AG09309 (cell line): Measurements from ENCODE around the gene PGGT1B.
"Not testable (repeated sequence)": the region's sequence is repeated elsewhere in the genome, so short reads cannot be mapped to it uniquely, and the experiment has no call there.

Source experiments
- DNase-seq: peaks from one replicate; pipeline ENCODE4 v3.0.0-alpha.2; 2010; ENCODE audit warnings: low read depth
- H3K4me3 ChIP-seq: 2 replicates; pipeline ENCODE4 v1.5.1; 2011; ENCODE audit warnings: mild to moderate bottlenecking, low read depth, low read length, moderate library complexity; ENCODE audit not compliant: control insufficient read depth
- CTCF ChIP-seq: IDR thresholded peaks from 2 replicates; pipeline ENCODE4 v1.5.1; 2011; ENCODE audit warnings: mild to moderate bottlenecking, low read depth, low read length, inconsistent platforms; ENCODE audit not compliant: insufficient read depth, control insufficient read depth; ENCODE audit errors: missing control alignments

Gene PGGT1B

GRCh38 chr5:115263078-115263380 lies 352 bp upstream of the PGGT1B start:
- peak overlapping the region; percentile 75 for H3K4me3 ChIP-seq
- no peak for TF ChIP-seq CTCF

GRCh38 chr5:115262011-115262320 lies 711 bp downstream of the PGGT1B start:
- DNase-seq = no peak
- TF ChIP-seq CTCF = no peak
- H3K4me3 ChIP-seq = peak overlapping the region; percentile 75

More at GRCh38 chr5:115263078-115263380, 352 bp upstream of the PGGT1B start:
- no peak for DNase-seq

- DNase-seq = no peak
- TF ChIP-seq CTCF = no peak
- no peak overlapping the region for H3K4me3 ChIP-seq
Observed at GRCh38 chr5:115260248-115260647, 2.4 kb downstream of the PGGT1B start.

GRCh38 chr5:115257981-115258380 lies 4.7 kb downstream of the PGGT1B start:
- peak; percentile 14 for DNase-seq
- no peak for TF ChIP-seq CTCF
- no peak overlapping the region for H3K4me3 ChIP-seq

- DNase-seq, H3K4me3 ChIP-seq: not testable (repeated sequence)
Observed at GRCh38 chr5:115249379-115249778, 13.3 kb downstream of the PGGT1B start.

GRCh38 chr5:115246361-115246991 lies 16.2 kb downstream of the PGGT1B start:
- TF ChIP-seq CTCF = peak; percentile 63
- H3K4me3 ChIP-seq = no peak overlapping the region
- no peak for DNase-seq

- TF ChIP-seq CTCF = no peak
- H3K4me3 ChIP-seq = no peak overlapping the region
- no peak for DNase-seq
Observed at GRCh38 chr5:115243412-115243811, 19.3 kb downstream of the PGGT1B start.
